ENCODE results near the gene CDSN. TPM values are rescaled to one million over a fixed set of nuclear protein-coding genes. Genes with fewer than 3 reads are reported as not detected.

Gene CDSN
- total RNA-seq, 1 donor from 2014 or later: not detected

GRCh38 chr6:31144296-31144969, 24.2 kb upstream of the CDSN start:
- DNase-seq: no peak

GRCh38 chr6:31143148-31143547, 22.9 kb upstream of the CDSN start:
- no peak for DNase-seq

- no peak for DNase-seq
These were observed 22.1 kb upstream of the CDSN start for GRCh38 chr6:31142361-31142761.

DNA sequence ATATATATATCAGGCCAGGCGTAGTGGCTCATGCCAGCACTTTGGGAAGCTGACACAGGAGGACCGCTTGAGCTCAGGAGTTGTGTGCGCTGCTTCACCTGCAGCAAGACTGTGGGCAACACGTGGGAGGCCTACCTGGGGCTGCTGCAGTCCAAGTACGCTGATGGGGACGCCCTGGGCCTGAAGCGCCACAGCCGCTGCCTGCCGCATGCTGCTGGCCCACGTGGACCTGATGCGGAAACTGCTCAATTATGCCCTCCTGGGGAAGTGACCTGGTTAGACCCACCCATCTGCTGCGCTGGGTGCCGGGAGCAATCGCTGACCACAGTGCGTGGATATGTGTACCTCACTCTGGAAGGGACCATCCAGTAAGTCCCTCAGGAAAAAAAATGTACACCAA, 20.4 kb upstream of the CDSN start:
- no peak for DNase-seq

DNA sequence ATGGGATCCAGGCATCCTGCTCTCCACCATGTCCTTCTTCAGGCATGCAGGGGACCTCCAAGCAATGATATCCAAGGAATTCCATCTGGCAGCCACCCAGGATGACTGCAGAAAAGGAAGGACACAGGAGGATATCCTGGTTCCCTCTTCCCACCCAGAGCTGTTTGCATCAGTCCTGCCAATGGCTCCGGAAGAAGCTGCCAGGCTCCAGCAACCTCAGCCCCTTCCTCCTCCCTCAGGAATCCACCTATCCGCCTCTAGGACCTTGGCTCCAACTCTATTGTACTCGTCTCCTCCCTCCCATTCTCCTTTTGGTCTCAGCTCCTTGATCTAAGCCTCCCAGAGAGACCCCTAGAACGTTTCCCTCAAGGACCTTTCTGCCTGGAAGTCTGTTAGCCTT, 19.4 kb upstream of the CDSN start:
- DNase-seq: no peak

DNA sequence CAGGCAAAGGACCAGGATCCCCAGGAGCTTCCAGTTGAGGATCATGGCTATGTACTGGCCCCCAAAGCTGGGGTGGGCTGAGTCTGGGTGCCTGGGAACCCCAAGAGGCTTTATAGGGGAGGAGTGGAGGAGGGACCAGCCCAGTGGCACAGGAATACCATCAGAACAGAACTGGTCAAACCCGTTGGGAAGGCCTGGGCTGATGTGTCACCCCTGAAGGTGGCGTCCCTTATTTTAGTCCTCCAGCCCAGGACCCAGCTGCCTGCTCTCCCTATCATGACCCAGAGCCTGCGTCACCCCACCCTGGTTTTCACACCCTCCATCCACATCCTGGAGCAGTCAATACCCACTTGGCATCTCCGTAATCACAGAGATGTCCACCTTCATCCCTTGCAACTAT, 18.7 kb upstream of the CDSN start, which contains the start of gene PSORS1C2:
TSS of gene PSORS1C2 (minus strand) at position 85 of the 400 bp plus-strand sequence. CDS start at position 45, 40 bp downstream.
- DNase-seq: no peak

DNA sequence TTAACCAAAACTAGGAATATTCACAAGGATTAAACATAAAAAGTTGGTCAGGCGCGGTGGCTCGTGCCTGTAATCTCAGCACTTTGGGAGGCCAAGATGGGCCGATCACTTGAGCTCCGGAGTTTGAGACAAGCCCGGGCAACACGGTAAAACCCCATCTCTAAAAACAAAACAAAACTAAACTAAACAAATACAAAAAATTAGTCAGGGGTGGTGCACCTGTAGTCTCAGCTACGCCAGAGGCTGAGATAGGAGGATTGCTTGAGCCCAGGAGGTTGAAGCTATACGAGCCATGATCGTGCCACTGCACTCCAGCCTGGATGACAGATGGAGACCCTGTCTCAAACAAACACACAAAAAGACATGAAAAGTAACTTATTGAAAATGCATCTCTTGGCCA, 15.5 kb upstream of the CDSN start:
- DNase-seq: no peak

GRCh38 chr6:31132806-31133205, 12.6 kb upstream of the CDSN start:
- DNase-seq: no peak

DNA sequence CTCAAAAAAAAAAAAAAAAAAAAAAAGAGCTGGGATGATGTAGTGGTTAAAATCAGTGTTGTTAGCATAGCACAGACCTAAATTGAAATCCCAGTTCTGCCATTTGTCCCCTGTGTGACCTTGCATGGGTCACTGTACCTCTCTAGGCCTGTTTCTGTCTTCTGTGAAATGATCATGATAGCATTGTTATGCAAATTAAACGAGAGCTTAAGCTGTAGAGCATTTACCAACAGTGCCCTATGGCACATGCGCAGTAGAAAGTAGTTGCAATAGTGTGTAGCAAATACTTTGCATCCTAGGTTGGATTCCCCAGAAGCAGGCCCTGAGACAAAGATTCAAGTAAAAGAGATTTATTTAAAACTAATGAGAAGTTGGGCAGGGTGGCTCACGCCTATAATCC, 11.3 kb upstream of the CDSN start:
- no peak for DNase-seq

- DNase-seq: no peak
These were observed 10.5 kb upstream of the CDSN start for GRCh38 chr6:31130751-31131150.

GRCh38 chr6:31129130-31129529, 8.9 kb upstream of the CDSN start:
- DNase-seq: no peak

- DNase-seq: peak; percentile 8
These were observed 7.9 kb upstream of the CDSN start for GRCh38 chr6:31128093-31128676.

GRCh38 chr6:31126396-31127175, 6.3 kb upstream of the CDSN start:
- DNase-seq: no peak

GRCh38 chr6:31125586-31126363, 5.5 kb upstream of the CDSN start:
- no peak for DNase-seq

DNA sequence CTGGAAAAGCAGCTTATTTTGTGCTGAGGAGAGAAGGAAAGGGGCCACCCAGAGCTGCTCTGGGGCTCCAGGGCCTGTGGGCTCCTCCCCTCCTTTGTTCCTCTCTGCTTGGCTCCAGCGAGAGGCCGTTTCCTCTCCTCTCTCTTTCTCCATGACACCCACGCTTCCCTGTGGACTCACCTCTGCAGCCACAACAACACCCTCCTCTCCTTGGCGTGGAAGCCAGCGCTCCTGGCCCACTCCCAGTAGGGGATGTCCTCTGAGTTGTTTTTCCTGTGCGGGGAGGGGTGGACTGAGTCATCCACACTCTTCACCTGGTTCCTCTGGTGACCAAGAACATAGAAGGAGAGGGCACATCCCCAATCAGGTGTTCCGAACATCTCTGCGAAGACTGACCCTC, 4.9 kb upstream of the CDSN start:
- DNase-seq: no peak

DNA sequence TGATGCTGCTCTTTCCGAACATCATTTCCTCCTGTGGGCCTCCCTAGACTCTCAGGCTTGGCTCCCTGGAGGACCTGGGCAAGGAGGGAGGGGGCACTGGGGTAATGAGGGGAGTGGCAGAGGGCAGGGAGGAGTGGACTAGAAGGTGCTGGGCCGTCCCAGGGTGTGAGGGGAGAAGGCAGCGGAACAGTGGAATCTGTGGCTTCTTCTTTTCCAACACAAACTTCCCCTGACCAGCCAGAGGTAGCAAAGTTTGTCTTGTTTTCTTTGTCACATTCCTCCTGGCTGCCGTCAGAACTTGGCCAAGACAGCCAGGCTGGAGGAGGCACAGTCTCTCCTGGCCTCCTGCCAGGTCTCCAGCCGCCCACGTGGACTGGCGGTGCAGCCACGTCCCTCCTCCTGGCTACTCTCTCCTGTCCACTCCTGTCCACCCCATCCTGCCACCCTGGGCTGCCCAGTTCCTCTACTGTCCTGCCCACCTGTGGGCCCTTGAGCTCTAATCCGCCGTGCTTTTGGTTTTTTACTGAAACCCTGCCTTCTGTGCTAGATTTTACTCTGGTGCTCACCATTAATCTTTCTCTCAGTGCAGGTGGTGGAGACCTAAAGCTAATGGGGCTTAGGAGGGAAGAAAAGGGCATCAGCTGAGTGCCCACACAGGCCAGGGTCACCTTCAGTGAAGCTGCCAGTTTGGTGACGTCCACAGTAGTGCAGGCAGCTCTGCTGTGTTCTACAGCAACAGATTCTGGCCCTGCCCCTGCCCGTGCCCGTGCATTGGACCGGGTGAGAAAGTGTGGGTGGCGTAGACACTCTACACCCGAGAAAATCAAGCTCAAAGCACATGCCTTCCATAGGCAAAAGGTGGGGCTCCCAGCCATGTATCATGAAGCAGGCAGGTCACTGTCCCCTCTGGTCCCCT, 2.8 kb upstream of the CDSN start:
- DNase-seq: no peak

- DNase-seq: no peak
These were observed 1.0 kb upstream of the CDSN start for GRCh38 chr6:31121131-31121790.

DNA sequence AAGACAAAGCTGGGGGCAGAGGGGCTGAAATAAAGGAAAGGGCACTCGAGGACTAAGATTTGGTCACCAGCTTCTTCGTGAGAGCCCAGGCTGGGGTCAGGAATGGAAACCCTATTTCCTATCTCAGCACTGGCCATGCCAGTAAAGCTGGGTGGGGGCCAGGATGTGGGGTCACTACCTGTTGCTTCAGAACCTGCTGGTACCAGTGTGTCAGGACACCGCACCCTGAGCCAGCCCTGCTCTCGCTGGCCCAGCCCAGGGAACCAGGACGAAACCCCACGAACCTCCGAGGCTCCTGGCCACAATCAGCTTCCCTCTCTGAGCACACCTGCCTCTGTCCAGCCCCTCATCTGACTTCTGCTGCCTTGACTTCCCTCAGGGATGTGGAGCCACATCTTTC, 2.1 kb downstream of the CDSN start:
- no peak for DNase-seq

DNA sequence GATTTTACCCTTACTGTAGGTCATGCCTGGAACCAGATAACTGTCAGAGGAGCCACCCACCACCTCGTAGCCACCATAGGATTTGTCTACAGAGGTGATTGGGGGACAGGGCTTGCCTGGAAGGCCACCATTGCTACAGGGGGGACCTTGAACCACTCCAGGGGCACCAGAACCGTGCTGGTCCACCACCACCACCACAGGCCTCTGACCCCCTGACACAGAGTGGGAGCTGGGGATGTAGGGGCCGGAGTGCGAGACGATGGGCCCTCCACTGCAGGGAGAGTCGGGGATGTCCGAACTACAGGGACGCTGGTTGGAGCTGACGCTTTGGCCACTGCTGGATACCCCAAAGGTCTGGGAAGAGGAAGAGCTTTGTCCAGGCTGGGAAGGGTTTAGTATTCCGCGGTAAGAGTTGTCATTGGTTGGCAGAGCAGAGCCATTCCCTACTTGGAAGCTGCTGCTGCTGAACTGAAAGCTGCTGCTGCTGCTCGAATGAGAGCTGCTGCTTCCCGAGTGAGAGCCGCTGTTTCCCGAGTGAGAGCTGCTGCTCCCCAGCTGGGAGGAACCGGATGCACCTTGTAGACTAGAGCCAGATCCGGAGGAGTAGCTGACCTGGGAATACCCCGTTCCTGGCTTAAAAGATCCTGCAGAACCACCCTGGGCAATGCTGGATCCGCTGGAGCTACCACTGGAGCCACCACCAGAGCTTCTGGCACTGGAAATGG, 3.4 kb downstream of the CDSN start:
- DNase-seq: no peak

DNA sequence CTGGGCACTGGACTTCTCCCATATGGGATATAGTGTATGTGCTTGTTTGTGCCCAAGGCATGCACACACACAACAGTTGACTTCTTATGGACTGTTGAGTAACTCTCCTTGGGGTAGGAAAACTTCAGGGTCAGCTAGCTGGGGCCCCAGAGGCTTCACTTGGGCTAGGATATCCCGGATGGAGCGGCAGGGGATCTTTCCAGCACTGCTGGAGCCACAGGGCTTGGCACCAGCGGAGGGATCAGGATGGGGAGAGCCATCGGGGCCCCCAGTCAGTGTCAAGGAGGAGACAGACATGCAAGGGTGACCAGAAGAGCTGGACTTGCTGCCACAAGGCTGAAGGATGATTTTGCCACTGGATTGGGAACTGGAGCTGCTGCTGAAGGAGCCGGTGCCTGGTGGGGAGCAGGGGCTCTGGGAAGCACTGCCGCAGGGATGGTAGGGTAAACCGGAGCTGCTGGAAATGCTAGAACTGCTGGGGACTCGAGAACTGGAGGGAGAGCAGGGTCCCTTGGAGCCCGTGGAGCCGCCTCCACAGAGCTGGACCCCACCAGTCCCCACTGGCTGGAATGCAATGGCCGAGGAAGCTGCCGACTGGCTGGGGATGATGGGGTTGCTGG, 4.2 kb downstream of the CDSN start:
- DNase-seq: no peak

Data from occipital lobe (tissue), 2 donors.